ENCODE data around the gene HP1BP3. TPM values are rescaled to one million over a fixed set of nuclear protein-coding genes. Genes with fewer than 3 reads are reported as not detected.

Gene HP1BP3
- total and polyA plus RNA-seq, 4 donors, result 34.8 to 115 (median 72.7) TPM

DNA sequence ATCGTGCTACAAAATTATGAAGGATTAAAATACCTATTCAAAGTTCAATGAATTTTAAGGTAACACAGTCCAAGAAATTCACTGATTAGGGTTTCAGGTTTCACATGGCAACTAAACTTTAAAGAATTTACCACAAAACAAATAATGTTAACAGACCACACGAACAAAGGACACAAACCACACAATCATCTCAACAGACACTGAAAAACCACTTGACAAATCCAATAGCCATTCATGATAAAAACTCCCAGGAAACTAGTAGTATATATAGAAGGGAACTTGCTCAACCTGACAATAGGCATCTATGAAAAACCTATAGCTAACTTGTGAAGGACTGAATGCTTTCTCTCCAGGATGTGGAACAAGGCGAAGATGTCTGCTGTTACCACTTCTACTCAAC, 33.5 kb downstream of the HP1BP3 start:
- no peak overlapping the region for H3K27ac ChIP-seq (ENCODE audit: low read depth in 1 of 2, low read length in 2 of 2)
- peaks cover 6 to 61% (median 37%) of the 10 kb centered on the region in 4 donors for H3K36me3 ChIP-seq (ENCODE audit: control insufficient read depth in 4 of 4, insufficient read depth in 3 of 4, low read depth in 1 of 4, low read length in 3 of 4)
- DNase-seq (ENCODE audit: low spot score), result no peak
- no peak overlapping the region for H3K4me3 ChIP-seq (ENCODE audit: low read depth in 1 of 3, low read length in 3 of 3)
- WGBS, result 95% methylated on average over 3 of the region's 3 CpGs
- TF ChIP-seq FOXA2 (IDR thresholded peaks at IDR 0.05) (no peak), NR2F2 (IDR thresholded peaks at IDR 0.05) (no peak), CTCF (IDR thresholded peaks at IDR 0.05; ENCODE audit: low read depth, low read length, missing input control) (no peak)
- no peak overlapping the region for H3K9ac ChIP-seq (ENCODE audit: low read depth in 1 of 2, low read length in 2 of 2)
- H3K27me3 ChIP-seq (ENCODE audit: control insufficient read depth in 4 of 4, insufficient read depth in 4 of 4, low read length in 3 of 4), result no peaks in the 10 kb centered on the region
- no peaks in the 10 kb centered on the region for H3K9me3 ChIP-seq (ENCODE audit: control insufficient read depth in 4 of 4, low read length in 3 of 4)
- H3K4me1 ChIP-seq (ENCODE audit: control insufficient read depth in 4 of 4, insufficient read depth in 4 of 4, low read length in 3 of 4), result no peaks in the 10 kb centered on the region

- DNase-seq (ENCODE audit: low spot score), result no peak
- Histone ChIP-seq H3K27ac (ENCODE audit: low read depth in 1 of 2, low read length in 2 of 2) (no peak overlapping the region), H3K27me3 (ENCODE audit: control insufficient read depth in 4 of 4, insufficient read depth in 4 of 4, low read length in 3 of 4) (no peaks in the 10 kb centered on the region), H3K9me3 (ENCODE audit: control insufficient read depth in 4 of 4, low read length in 3 of 4) (no peaks in the 10 kb centered on the region), H3K4me1 (ENCODE audit: control insufficient read depth in 4 of 4, insufficient read depth in 4 of 4, low read length in 3 of 4) (no peaks in the 10 kb centered on the region), H3K4me3 (ENCODE audit: low read depth in 1 of 3, low read length in 3 of 3) (no peak overlapping the region), H3K9ac (ENCODE audit: low read depth in 1 of 2, low read length in 2 of 2) (no peak overlapping the region), H3K36me3 (ENCODE audit: control insufficient read depth in 4 of 4, insufficient read depth in 3 of 4, low read depth in 1 of 4, low read length in 3 of 4) (peaks cover 10 to 62% (median 45%) of the 10 kb centered on the region in 4 donors)
- WGBS, result 94% methylated on average over 3 of the region's 3 CpGs
- TF ChIP-seq FOXA2 (IDR thresholded peaks at IDR 0.05) (no peak), HNF4G (IDR thresholded peaks at IDR 0.05) (no peak), REST (IDR thresholded peaks at IDR 0.05) (no peak), CTCF (IDR thresholded peaks at IDR 0.05; ENCODE audit: low read depth, low read length, missing input control) (no peak), GABPA (IDR thresholded peaks at IDR 0.05 in 1 of 2, conservative IDR thresholded peaks at IDR 0.05 in 1 of 2) (no peak), HNF4A (conservative IDR thresholded peaks at IDR 0.05) (no peak), TAF1 (conservative IDR thresholded peaks at IDR 0.05) (no peak), YY1 (IDR thresholded peaks at IDR 0.05) (no peak), JUND (IDR thresholded peaks at IDR 0.05) (no peak), SP1 (IDR thresholded peaks at IDR 0.05) (no peak), RXRA (IDR thresholded peaks at IDR 0.05) (no peak), EGR1 (IDR thresholded peaks at IDR 0.05; ENCODE audit: low read depth in 2 of 2) (no peak), FOXA1 (IDR thresholded peaks at IDR 0.05) (no peak), RAD21 (IDR thresholded peaks at IDR 0.05) (no peak)
- TF ChIP-seq, protein P1, sequence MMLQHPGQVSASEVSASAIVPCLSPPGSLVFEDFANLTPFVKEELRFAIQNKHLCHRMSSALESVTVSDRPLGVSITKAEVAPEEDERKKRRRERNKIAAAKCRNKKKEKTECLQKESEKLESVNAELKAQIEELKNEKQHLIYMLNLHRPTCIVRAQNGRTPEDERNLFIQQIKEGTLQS (IDR thresholded peaks at IDR 0.05), result no peak
- TF ChIP-seq, protein P2, sequence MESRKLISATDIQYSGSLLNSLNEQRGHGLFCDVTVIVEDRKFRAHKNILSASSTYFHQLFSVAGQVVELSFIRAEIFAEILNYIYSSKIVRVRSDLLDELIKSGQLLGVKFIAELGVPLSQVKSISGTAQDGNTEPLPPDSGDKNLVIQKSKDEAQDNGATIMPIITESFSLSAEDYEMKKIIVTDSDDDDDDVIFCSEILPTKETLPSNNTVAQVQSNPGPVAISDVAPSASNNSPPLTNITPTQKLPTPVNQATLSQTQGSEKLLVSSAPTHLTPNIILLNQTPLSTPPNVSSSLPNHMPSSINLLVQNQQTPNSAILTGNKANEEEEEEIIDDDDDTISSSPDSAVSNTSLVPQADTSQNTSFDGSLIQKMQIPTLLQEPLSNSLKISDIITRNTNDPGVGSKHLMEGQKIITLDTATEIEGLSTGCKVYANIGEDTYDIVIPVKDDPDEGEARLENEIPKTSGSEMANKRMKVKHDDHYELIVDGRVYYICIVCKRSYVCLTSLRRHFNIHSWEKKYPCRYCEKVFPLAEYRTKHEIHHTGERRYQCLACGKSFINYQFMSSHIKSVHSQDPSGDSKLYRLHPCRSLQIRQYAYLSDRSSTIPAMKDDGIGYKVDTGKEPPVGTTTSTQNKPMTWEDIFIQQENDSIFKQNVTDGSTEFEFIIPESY (IDR thresholded peaks at IDR 0.05), result no peak
- TF ChIP-seq, protein P3, sequence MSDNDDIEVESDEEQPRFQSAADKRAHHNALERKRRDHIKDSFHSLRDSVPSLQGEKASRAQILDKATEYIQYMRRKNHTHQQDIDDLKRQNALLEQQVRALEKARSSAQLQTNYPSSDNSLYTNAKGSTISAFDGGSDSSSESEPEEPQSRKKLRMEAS (IDR thresholded peaks at IDR 0.05), result no peak
These were observed 35.6 kb downstream of the HP1BP3 start for GRCh38 chr1:20751462-20751990.
